ENCODE measurements around the gene SBK1.

Gene SBK1

GRCh38 chr16:28267356-28267755 lies 25.0 kb upstream of the SBK1 start:
- no peak for DNase-seq
- ChIA-PET CTCF (no interaction called here), POLR2A (no interaction called here)
- Histone ChIP-seq H3K4me3 (ENCODE audit: control insufficient read depth in 1 of 7, extremely low read depth in 1 of 7, insufficient read depth in 4 of 7, low read depth in 2 of 7, low read length in 6 of 7) (no peak overlapping the region), H3K27ac (ENCODE audit: insufficient read depth in 1 of 2, low read depth in 1 of 2, low read length in 2 of 2, poor library complexity in 1 of 2, severe bottlenecking in 2 of 2) (no peak overlapping the region), H3K36me3 (ENCODE audit: control insufficient read depth in 4 of 4, insufficient read depth in 4 of 4, low read length in 3 of 4) (no peaks in the 10 kb centered on the region), H3K9me3 (ENCODE audit: control extremely low read depth in 1 of 5, control insufficient read depth in 4 of 5, insufficient read depth in 2 of 5, low read depth in 1 of 5, low read length in 4 of 5) (no peaks in the 10 kb centered on the region), H3K27me3 (replicated peaks in 2 of 5; ENCODE audit: control insufficient read depth in 4 of 5, insufficient read depth in 5 of 5, low read length in 4 of 5) (peaks cover 0 to 10% (median 4%) of the 10 kb centered on the region in 5 experiments), H3K4me1 (ENCODE audit: control extremely low read depth in 1 of 4, control insufficient read depth in 4 of 4, insufficient read depth in 4 of 4, low read length in 3 of 4) (peaks cover 0 to 5% (median 0%) of the 10 kb centered on the region in 4 experiments)
- WGBS (ENCODE audit: insufficient coverage) = 78% methylated on average over 2 of the region's 2 CpGs

- peaks cover 0 to 10% (median 6%) of the 10 kb centered on the region in 4 experiments for H3K4me1 ChIP-seq (ENCODE audit: control extremely low read depth in 1 of 4, control insufficient read depth in 4 of 4, insufficient read depth in 4 of 4, low read length in 3 of 4)
- no peaks in the 10 kb centered on the region for H3K36me3 ChIP-seq (ENCODE audit: control insufficient read depth in 4 of 4, insufficient read depth in 4 of 4, low read length in 3 of 4)
- no peak for DNase-seq
- H3K27ac ChIP-seq (ENCODE audit: insufficient read depth in 1 of 2, low read depth in 1 of 2, low read length in 2 of 2, poor library complexity in 1 of 2, severe bottlenecking in 2 of 2) = no peak overlapping the region
- 80% methylated on average over 1 of the region's 4 CpGs for WGBS (ENCODE audit: insufficient coverage)
- ChIA-PET CTCF (interaction anchor here (1.0 to 1.5 kb wide), 2 partner anchors 9 to 44 kb away, joined by 4 read pairs; no protein-coding TSS in a partner anchor), POLR2A (no interaction called here)
- peaks cover 0 to 10% (median 4%) of the 10 kb centered on the region in 5 experiments for H3K27me3 ChIP-seq (replicated peaks in 2 of 5; ENCODE audit: control insufficient read depth in 4 of 5, insufficient read depth in 5 of 5, low read length in 4 of 5)
- H3K9me3 ChIP-seq (ENCODE audit: control extremely low read depth in 1 of 5, control insufficient read depth in 4 of 5, insufficient read depth in 2 of 5, low read depth in 1 of 5, low read length in 4 of 5) = no peaks in the 10 kb centered on the region
- no peak overlapping the region for H3K4me3 ChIP-seq (ENCODE audit: control insufficient read depth in 1 of 7, extremely low read depth in 1 of 7, insufficient read depth in 4 of 7, low read depth in 2 of 7, low read length in 6 of 7)
These were observed 18.8 kb upstream of the SBK1 start for GRCh38 chr16:28273511-28273910.

GRCh38 chr16:28274676-28275075 lies 17.6 kb upstream of the SBK1 start:
- no peaks in the 10 kb centered on the region for H3K36me3 ChIP-seq (ENCODE audit: control insufficient read depth in 4 of 4, insufficient read depth in 4 of 4, low read length in 3 of 4)
- H3K4me1 ChIP-seq (ENCODE audit: control extremely low read depth in 1 of 4, control insufficient read depth in 4 of 4, insufficient read depth in 4 of 4, low read length in 3 of 4) = peaks cover 0 to 10% (median 6%) of the 10 kb centered on the region in 4 experiments
- ChIA-PET CTCF (interaction anchor here (1.2 to 12.2 kb wide), 5 partner anchors 10 to 141 kb away, joined by 3 to 104 read pairs (median 4); partner anchors contain the start of gene SBK1), POLR2A (no interaction called here)
- H3K9me3 ChIP-seq (ENCODE audit: control extremely low read depth in 1 of 5, control insufficient read depth in 4 of 5, insufficient read depth in 2 of 5, low read depth in 1 of 5, low read length in 4 of 5) = no peaks in the 10 kb centered on the region
- H3K27me3 ChIP-seq (replicated peaks in 2 of 5; ENCODE audit: control insufficient read depth in 4 of 5, insufficient read depth in 5 of 5, low read length in 4 of 5) = peaks cover 0 to 10% (median 4%) of the 10 kb centered on the region in 5 experiments
- H3K27ac ChIP-seq (ENCODE audit: insufficient read depth in 1 of 2, low read depth in 1 of 2, low read length in 2 of 2, poor library complexity in 1 of 2, severe bottlenecking in 2 of 2) = no peak overlapping the region
- no peak for DNase-seq
- no peak overlapping the region for H3K4me3 ChIP-seq (ENCODE audit: control insufficient read depth in 1 of 7, extremely low read depth in 1 of 7, insufficient read depth in 4 of 7, low read depth in 2 of 7, low read length in 6 of 7)
- WGBS (ENCODE audit: insufficient coverage) = 95% methylated on average over 4 of the region's 5 CpGs

GRCh38 chr16:28276301-28276700 lies 16.0 kb upstream of the SBK1 start:
- 92% methylated on average over 8 of the region's 11 CpGs for WGBS (ENCODE audit: insufficient coverage)
- peaks cover 0 to 10% (median 4%) of the 10 kb centered on the region in 5 experiments for H3K27me3 ChIP-seq (replicated peaks in 2 of 5; ENCODE audit: control insufficient read depth in 4 of 5, insufficient read depth in 5 of 5, low read length in 4 of 5)
- H3K36me3 ChIP-seq (ENCODE audit: control insufficient read depth in 4 of 4, insufficient read depth in 4 of 4, low read length in 3 of 4) = no peaks in the 10 kb centered on the region
- no peaks in the 10 kb centered on the region for H3K9me3 ChIP-seq (ENCODE audit: control extremely low read depth in 1 of 5, control insufficient read depth in 4 of 5, insufficient read depth in 2 of 5, low read depth in 1 of 5, low read length in 4 of 5)
- peaks cover 0 to 10% (median 6%) of the 10 kb centered on the region in 4 experiments for H3K4me1 ChIP-seq (ENCODE audit: control extremely low read depth in 1 of 4, control insufficient read depth in 4 of 4, insufficient read depth in 4 of 4, low read length in 3 of 4)
- H3K27ac ChIP-seq (ENCODE audit: insufficient read depth in 1 of 2, low read depth in 1 of 2, low read length in 2 of 2, poor library complexity in 1 of 2, severe bottlenecking in 2 of 2) = no peak overlapping the region
- no peak for DNase-seq
- ChIA-PET CTCF (interaction anchor here (1.4 to 12.2 kb wide), 3 partner anchors 13 to 41 kb away, joined by 4 to 104 read pairs (median 4); partner anchors contain the start of gene SBK1), POLR2A (no interaction called here)
- no peak overlapping the region for H3K4me3 ChIP-seq (ENCODE audit: control insufficient read depth in 1 of 7, extremely low read depth in 1 of 7, insufficient read depth in 4 of 7, low read depth in 2 of 7, low read length in 6 of 7)

GRCh38 chr16:28277537-28278388 lies 14.6 kb upstream of the SBK1 start:
- ChIA-PET POLR2A (no interaction called here), CTCF (interaction anchor here (0.8 to 12.2 kb wide), 13 partner anchors 10 to 62 kb away, joined by 3 to 104 read pairs (median 4); no protein-coding TSS in a partner anchor)
- Histone ChIP-seq H3K9me3 (ENCODE audit: control extremely low read depth in 1 of 5, control insufficient read depth in 4 of 5, insufficient read depth in 2 of 5, low read depth in 1 of 5, low read length in 4 of 5) (no peaks in the 10 kb centered on the region), H3K36me3 (ENCODE audit: control insufficient read depth in 4 of 4, insufficient read depth in 4 of 4, low read length in 3 of 4) (no peaks in the 10 kb centered on the region), H3K4me3 (ENCODE audit: control insufficient read depth in 1 of 7, extremely low read depth in 1 of 7, insufficient read depth in 4 of 7, low read depth in 2 of 7, low read length in 6 of 7) (peak overlapping the region in 6 of 7 experiments; percentile 15 to 81 (median 62)), H3K4me1 (ENCODE audit: control extremely low read depth in 1 of 4, control insufficient read depth in 4 of 4, insufficient read depth in 4 of 4, low read length in 3 of 4) (peaks cover 0 to 10% (median 6%) of the 10 kb centered on the region in 4 experiments), H3K27ac (ENCODE audit: insufficient read depth in 1 of 2, low read depth in 1 of 2, low read length in 2 of 2, poor library complexity in 1 of 2, severe bottlenecking in 2 of 2) (no peak overlapping the region), H3K27me3 (replicated peaks in 2 of 5; ENCODE audit: control insufficient read depth in 4 of 5, insufficient read depth in 5 of 5, low read length in 4 of 5) (peaks cover 0 to 10% (median 4%) of the 10 kb centered on the region in 5 experiments)
- 1% methylated on average over 26 of the region's 44 CpGs for WGBS (ENCODE audit: insufficient coverage)
- DNase-seq = peak; percentile 69 to 83 (median 80)

GRCh38 chr16:28279006-28279405 lies 13.3 kb upstream of the SBK1 start:
- no peak overlapping the region for H3K27ac ChIP-seq (ENCODE audit: insufficient read depth in 1 of 2, low read depth in 1 of 2, low read length in 2 of 2, poor library complexity in 1 of 2, severe bottlenecking in 2 of 2)
- peaks cover 0 to 10% (median 6%) of the 10 kb centered on the region in 4 experiments for H3K4me1 ChIP-seq (ENCODE audit: control extremely low read depth in 1 of 4, control insufficient read depth in 4 of 4, insufficient read depth in 4 of 4, low read length in 3 of 4)
- H3K27me3 ChIP-seq (replicated peaks in 2 of 5; ENCODE audit: control insufficient read depth in 4 of 5, insufficient read depth in 5 of 5, low read length in 4 of 5) = peaks cover 0 to 10% (median 4%) of the 10 kb centered on the region in 5 experiments
- CTCF ChIA-PET = interaction anchor here (1.0 to 12.2 kb wide), 3 partner anchors 10 to 39 kb away, joined by 3 to 104 read pairs (median 4); no protein-coding TSS in a partner anchor
- H3K36me3 ChIP-seq (ENCODE audit: control insufficient read depth in 4 of 4, insufficient read depth in 4 of 4, low read length in 3 of 4) = no peaks in the 10 kb centered on the region
- WGBS (ENCODE audit: insufficient coverage) = 100% methylated on average over 2 of the region's 6 CpGs
- POLR2A ChIA-PET = interaction anchor here (0.6 kb wide), 1 partner anchor 684 kb away, joined by 3 read pairs; no protein-coding TSS in a partner anchor
- H3K4me3 ChIP-seq (ENCODE audit: control insufficient read depth in 1 of 7, extremely low read depth in 1 of 7, insufficient read depth in 4 of 7, low read depth in 2 of 7, low read length in 6 of 7) = no peak overlapping the region
- peak in 1 of 3 donors; percentile 15 for DNase-seq
- H3K9me3 ChIP-seq (ENCODE audit: control extremely low read depth in 1 of 5, control insufficient read depth in 4 of 5, insufficient read depth in 2 of 5, low read depth in 1 of 5, low read length in 4 of 5) = no peaks in the 10 kb centered on the region
